ENCODE results near the gene KLK3. TPM values are rescaled to one million over a fixed set of nuclear protein-coding genes. Genes with fewer than 3 reads are reported as not detected.

Gene KLK3
- total RNA-seq, 1 donor from 2014 or later, result not detected

- Histone ChIP-seq H3K36me3 (no peaks in the 10 kb centered on the region), H3K27ac (no peak overlapping the region), H3K4me1 (no peaks in the 10 kb centered on the region), H3K9me3 (no peaks in the 10 kb centered on the region), H3K27me3 (ENCODE audit: low read depth) (peaks cover 30% of the 10 kb centered on the region), H3K4me3 (no peak overlapping the region)
- ATAC-seq (no peak), DNase-seq (no peak)
- no peak for TF ChIP-seq CTCF (IDR thresholded peaks at IDR 0.05)
- intact Hi-C loops (cut with DNase I), result no loop called here
Observed at GRCh38 chr19:50827476-50827875, 27.2 kb upstream of the KLK3 start.

- no peak for DNase-seq
- peaks cover 17% of the 10 kb centered on the region for H3K27me3 ChIP-seq (ENCODE audit: low read depth)
- H3K4me1 ChIP-seq, result no peaks in the 10 kb centered on the region
- ATAC-seq, result no peak
- no peak for TF ChIP-seq CTCF (IDR thresholded peaks at IDR 0.05)
- H3K4me3 ChIP-seq, result no peak overlapping the region
- H3K27ac ChIP-seq, result no peak overlapping the region
- no peaks in the 10 kb centered on the region for H3K36me3 ChIP-seq
- intact Hi-C loops (cut with DNase I), result no loop called here
- no peaks in the 10 kb centered on the region for H3K9me3 ChIP-seq
Observed at GRCh38 chr19:50829801-50830200, 24.9 kb upstream of the KLK3 start.

GRCh38 chr19:50830266-50831025 is 24.3 kb upstream of the KLK3 start:
- Histone ChIP-seq H3K9me3 (no peaks in the 10 kb centered on the region), H3K4me1 (peaks cover 3% of the 10 kb centered on the region), H3K4me3 (no peak overlapping the region), H3K27ac (no peak overlapping the region), H3K27me3 (ENCODE audit: low read depth) (peaks cover 24% of the 10 kb centered on the region), H3K36me3 (no peaks in the 10 kb centered on the region)
- intact Hi-C loops (cut with DNase I), result no loop called here
- DNase-seq, result no peak
- no peak for TF ChIP-seq CTCF (IDR thresholded peaks at IDR 0.05)
- no peak for ATAC-seq

- DNase-seq, result no peak
- H3K27ac ChIP-seq, result no peak overlapping the region
- TF ChIP-seq CTCF (IDR thresholded peaks at IDR 0.05), result no peak
- no peak overlapping the region for H3K4me3 ChIP-seq
- H3K4me1 ChIP-seq, result peaks cover 9% of the 10 kb centered on the region
- peaks cover 28% of the 10 kb centered on the region for H3K27me3 ChIP-seq (ENCODE audit: low read depth)
- intact Hi-C loops (cut with DNase I), result no loop called here
- H3K36me3 ChIP-seq, result no peaks in the 10 kb centered on the region
- ATAC-seq, result no peak
- H3K9me3 ChIP-seq, result no peaks in the 10 kb centered on the region
Observed at GRCh38 chr19:50831026-50831396, 23.7 kb upstream of the KLK3 start.

GRCh38 chr19:50832666-50833065 is 22.0 kb upstream of the KLK3 start:
- DNase-seq, result no peak
- Histone ChIP-seq H3K4me1 (peaks cover 11% of the 10 kb centered on the region), H3K36me3 (no peaks in the 10 kb centered on the region), H3K4me3 (no peak overlapping the region), H3K27me3 (ENCODE audit: low read depth) (peaks cover 33% of the 10 kb centered on the region), H3K27ac (no peak overlapping the region), H3K9me3 (no peaks in the 10 kb centered on the region)
- TF ChIP-seq CTCF (IDR thresholded peaks at IDR 0.05), result no peak
- no peak for ATAC-seq
- intact Hi-C loops (cut with DNase I), result no loop called here
